GM23338 (cell line): ENCODE data around the gene ZCCHC17. TPM values are rescaled to one million over a fixed set of nuclear protein-coding genes. Genes with fewer than 3 reads are reported as not detected.

Experiments
- ATAC-seq: fragments of 200-7000 bp; cut with Tn5 transposase; 3 replicates; pipeline ENCODE4 v1.9.1; 2020
- DNase-seq: peaks from one replicate; pipeline ENCODE4 v3.0.0-alpha.2; 2015; ENCODE audit warnings: low spot score
- H2AFZ ChIP-seq: fragments of 200-600 bp; sonication (generic); 2 replicates; pipeline ENCODE4 v1.8.0; 2016; ENCODE audit warnings: antibody characterized with exemption, mild to moderate bottlenecking, moderate library complexity
- H3F3A ChIP-seq: fragments of 200-600 bp; sonication (generic); replicated peaks from 2 replicates; pipeline ENCODE4 v1.8.0; 2017; ENCODE audit warnings: antibody characterized with exemption, mixed run types, low read depth
- H3K27ac ChIP-seq: fragments of 200-600 bp; sonication (generic); 2 replicates; pipeline ENCODE4 v1.6.1; 2016; ENCODE audit warnings: low read depth
- H3K27me3 ChIP-seq: fragments of 200-600 bp; sonication (generic); 2 replicates; pipeline ENCODE4 v1.8.0; 2016; ENCODE audit warnings: mild to moderate bottlenecking, mixed run types, moderate library complexity; ENCODE audit not compliant: insufficient read depth
- H3K36me3 ChIP-seq: fragments of 200-600 bp; sonication (generic); 2 replicates; pipeline ENCODE4 v1.8.0; 2016; ENCODE audit warnings: mild to moderate bottlenecking; ENCODE audit not compliant: insufficient read depth
- H3K4me1 ChIP-seq: fragments of 200-600 bp; sonication (generic); 2 replicates; pipeline ENCODE4 v1.8.0; 2016; ENCODE audit warnings: mild to moderate bottlenecking, moderate library complexity; ENCODE audit not compliant: insufficient read depth
- H3K4me2 ChIP-seq: fragments of 200-600 bp; sonication (generic); 2 replicates; pipeline ENCODE4 v1.7.1; 2017; ENCODE audit warnings: mixed run types
- H3K4me3 ChIP-seq: fragments of 200-600 bp; sonication (generic); 2 replicates; pipeline ENCODE4 v1.6.1; 2016; ENCODE audit warnings: mixed run types
- H3K79me2 ChIP-seq: fragments of 200-600 bp; sonication (generic); replicated peaks from 2 replicates; pipeline ENCODE4 v1.8.0; 2017; ENCODE audit warnings: mild to moderate bottlenecking; ENCODE audit not compliant: insufficient read depth
- H3K9me2 ChIP-seq: fragments of 200-600 bp; sonication (generic); 2 replicates; pipeline ENCODE4 v1.8.0; 2017; ENCODE audit not compliant: insufficient read depth
- H4K20me1 ChIP-seq: fragments of 200-600 bp; sonication (generic); replicated peaks from 2 replicates; pipeline ENCODE4 v1.8.0; 2017; ENCODE audit warnings: mild to moderate bottlenecking; ENCODE audit not compliant: insufficient read depth
- H3K27ac Mint-ChIP-seq: 2 replicates; pipeline ENCODE4 v1.8.0; 2020; ENCODE audit warnings: inconsistent platforms, mild to moderate bottlenecking, moderate library complexity, mixed read lengths
- H3K27me3 Mint-ChIP-seq: 3 replicates; pipeline ENCODE4 v1.8.0; 2022; ENCODE audit warnings: low read depth, mild to moderate bottlenecking, moderate library complexity, mixed read lengths, inconsistent platforms; ENCODE audit not compliant: insufficient read depth, poor library complexity
- H3K36me3 Mint-ChIP-seq: 3 replicates; pipeline ENCODE4 v1.8.0; 2021; ENCODE audit warnings: low read depth, mild to moderate bottlenecking, inconsistent platforms, moderate library complexity, mixed read lengths
- H3K4me1 Mint-ChIP-seq: 3 replicates; pipeline ENCODE4 v1.8.0; 2020; ENCODE audit warnings: mild to moderate bottlenecking, inconsistent platforms, mixed read lengths
- H3K4me3 Mint-ChIP-seq: 3 replicates; pipeline ENCODE4 v1.8.0; 2021; ENCODE audit warnings: moderate library complexity, mild to moderate bottlenecking, inconsistent platforms, mixed read lengths
- H3K9me3 Mint-ChIP-seq: 3 replicates; pipeline ENCODE4 v1.8.0; 2020; ENCODE audit warnings: moderate library complexity, mild to moderate bottlenecking, inconsistent platforms, mixed read lengths
- CREB1 ChIP-seq: fragments of 250-450 bp; sonication (Bioruptor Pico); IDR thresholded peaks from 2 replicates; pipeline ENCODE4 v1.5.0; 2020; ENCODE audit warnings: low read depth, mild to moderate bottlenecking, moderate library complexity
- EZH2 ChIP-seq: fragments of 200-600 bp; sonication (generic); IDR thresholded peaks from one replicate; pipeline ENCODE4 v1.8.0; 2017; ENCODE audit warnings: antibody characterized with exemption, mild to moderate bottlenecking, low read depth; ENCODE audit not compliant: unreplicated experiment
- EZH2phosphoT487 ChIP-seq: fragments of 200-600 bp; sonication (generic); IDR thresholded peaks from one replicate; pipeline ENCODE4 v1.8.1; 2018; ENCODE audit warnings: antibody characterized with exemption; ENCODE audit not compliant: unreplicated experiment
- JUNB ChIP-seq: IDR thresholded peaks from one replicate; pipeline ENCODE4 v1.6.1; 2016; ENCODE audit warnings: antibody characterized with exemption; ENCODE audit not compliant: unreplicated experiment
- NANOG ChIP-seq: IDR thresholded peaks from 2 replicates; pipeline ENCODE4 v1.6.1; 2016; ENCODE audit warnings: antibody characterized with exemption, borderline replicate concordance
- POLR2AphosphoS5 ChIP-seq: IDR thresholded peaks from 2 replicates; pipeline ENCODE4 v1.6.1; 2016; ENCODE audit warnings: antibody characterized with exemption, low read depth
- STAT1 ChIP-seq: IDR thresholded peaks from one replicate; pipeline ENCODE4 v1.6.1; 2016; ENCODE audit warnings: antibody characterized with exemption; ENCODE audit not compliant: unreplicated experiment
- ZNF114 ChIP-seq: fragments of 250-450 bp; sonication (Bioruptor Pico); IDR thresholded peaks from 2 replicates; pipeline ENCODE4 v1.5.0; 2020; ENCODE audit warnings: mild to moderate bottlenecking, moderate library complexity
- ZNF331 ChIP-seq: fragments of 250-450 bp; sonication (Bioruptor Pico); IDR thresholded peaks from 2 replicates; pipeline ENCODE4 v1.5.0; 2020; ENCODE audit warnings: low read depth, mild to moderate bottlenecking, moderate library complexity
- polyA plus RNA-seq: library from polyadenylated mRNA; unstranded; fragments of >200 nt; fragmentation: Nextera tagmentation; extraction: Ambion mirVana; gene quantifications from 2 replicates; pipeline ENCODE4 v1.2.1, GENCODE V29; 2016
- total RNA-seq: library from RNA; depleted of rRNA; stranded (reverse); fragments of >200 nt; shearing (Covaris generic); gene quantifications from 2 replicates; pipeline ENCODE4 v1.2.3, GENCODE V29; 2014
- TF ChIP-seq, protein P1 (sequence below), 2 experiments: fragments of 200-600 bp in 1 of 2; sonication (generic) in 1 of 2; conservative IDR thresholded peaks; 2 replicates each; pipeline versions ENCODE4 v1.5.1 to v1.6.1; 2016 to 2017; ENCODE audit warnings: antibody characterized with exemption in 2 of 2, low read depth in 2 of 2, mild to moderate bottlenecking in 2 of 2, moderate library complexity in 1 of 2
- TF ChIP-seq, protein P2 (sequence below): IDR thresholded peaks from one replicate; pipeline ENCODE4 v1.6.1; 2018; ENCODE audit warnings: antibody characterized with exemption; ENCODE audit not compliant: unreplicated experiment
- TF ChIP-seq, protein P3 (sequence below): fragments of 250-450 bp; sonication (Bioruptor Pico); IDR thresholded peaks from 2 replicates; pipeline ENCODE4 v1.5.0; 2020; ENCODE audit warnings: mild to moderate bottlenecking, moderate library complexity
- TF ChIP-seq, protein P4 (sequence below): IDR thresholded peaks from 2 replicates; pipeline ENCODE4 v1.6.1; 2016; ENCODE audit warnings: antibody characterized with exemption

The ZCCHC17 gene
- total and polyA plus RNA-seq, 2 experiments from 2014 or later, result 40.1 to 134 TPM

DNA sequence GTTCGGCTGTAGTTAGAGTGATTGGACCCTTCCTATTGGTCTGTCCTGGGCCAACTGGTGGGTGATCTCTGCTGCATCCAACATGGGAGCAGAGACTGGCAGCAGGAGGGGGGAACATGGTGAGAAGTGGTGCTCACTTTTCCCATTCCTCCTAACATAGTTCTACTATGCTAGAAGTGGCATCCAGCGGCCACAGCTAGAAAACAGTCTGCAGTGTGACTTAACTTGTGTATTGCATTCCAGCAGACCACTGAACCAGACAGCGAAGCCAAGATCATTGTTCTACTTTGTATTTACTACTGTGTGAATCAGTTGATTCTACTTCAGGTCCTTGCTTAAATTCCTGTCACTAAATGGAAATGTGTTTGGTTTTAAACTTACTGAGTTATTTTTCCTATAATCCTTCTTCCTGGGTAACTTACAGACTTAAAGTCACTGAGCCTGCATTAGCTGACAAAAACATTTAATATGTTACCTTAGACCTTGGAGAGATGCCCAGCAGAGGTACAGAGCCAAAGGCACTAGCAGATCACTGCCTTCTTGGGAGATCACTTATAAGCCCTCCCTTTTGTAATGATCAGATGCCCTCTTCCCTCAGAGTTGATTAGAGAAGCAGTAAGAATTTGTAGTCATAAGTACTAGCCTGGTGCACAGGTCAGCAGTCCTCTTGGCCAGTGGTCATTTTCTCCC is 67.9 kb downstream of the ZCCHC17 start:
- Histone ChIP-seq H3K36me3 (0 out of 2 replicates have a peak, but pooled peaks cover 5% of the 10 kb centered on the region), H3K79me2 (no peaks in the 10 kb centered on the region), H3K4me1 (peaks cover 15% of the 10 kb centered on the region), H4K20me1 (peaks cover 5% of the 10 kb centered on the region), H3K4me3 (no peak overlapping the region), H3K27ac (0 out of 2 replicates have a peak overlapping the region, but pooled peaks have one; percentile 19), H3K9me2 (no peaks in the 10 kb centered on the region), H3K4me2 (no peak overlapping the region), H2AFZ (no peak overlapping the region), H3F3A (no peaks in the 10 kb centered on the region), H3K27me3 (no peaks in the 10 kb centered on the region)
- DNase-seq, result no peak
- Mint-ChIP-seq H3K9me3 (no peaks in the 10 kb centered on the region), H3K36me3 (peaks cover 34% of the 10 kb centered on the region), H3K4me1 (peaks cover 27% of the 10 kb centered on the region), H3K4me3 (no peak overlapping the region), H3K27ac (no peak overlapping the region), H3K27me3 (peaks cover 10% of the 10 kb centered on the region)
- TF ChIP-seq STAT1 (no peak), CREB1 (CRISPR knock-in tag) (no peak), POLR2AphosphoS5 (no peak), JUNB (no peak), EZH2phosphoT487 (no peak), ZNF331 (CRISPR knock-in tag) (no peak), NANOG (no peak), ZNF114 (CRISPR knock-in tag) (no peak), EZH2 (no peak)
- TF ChIP-seq, protein P1, sequence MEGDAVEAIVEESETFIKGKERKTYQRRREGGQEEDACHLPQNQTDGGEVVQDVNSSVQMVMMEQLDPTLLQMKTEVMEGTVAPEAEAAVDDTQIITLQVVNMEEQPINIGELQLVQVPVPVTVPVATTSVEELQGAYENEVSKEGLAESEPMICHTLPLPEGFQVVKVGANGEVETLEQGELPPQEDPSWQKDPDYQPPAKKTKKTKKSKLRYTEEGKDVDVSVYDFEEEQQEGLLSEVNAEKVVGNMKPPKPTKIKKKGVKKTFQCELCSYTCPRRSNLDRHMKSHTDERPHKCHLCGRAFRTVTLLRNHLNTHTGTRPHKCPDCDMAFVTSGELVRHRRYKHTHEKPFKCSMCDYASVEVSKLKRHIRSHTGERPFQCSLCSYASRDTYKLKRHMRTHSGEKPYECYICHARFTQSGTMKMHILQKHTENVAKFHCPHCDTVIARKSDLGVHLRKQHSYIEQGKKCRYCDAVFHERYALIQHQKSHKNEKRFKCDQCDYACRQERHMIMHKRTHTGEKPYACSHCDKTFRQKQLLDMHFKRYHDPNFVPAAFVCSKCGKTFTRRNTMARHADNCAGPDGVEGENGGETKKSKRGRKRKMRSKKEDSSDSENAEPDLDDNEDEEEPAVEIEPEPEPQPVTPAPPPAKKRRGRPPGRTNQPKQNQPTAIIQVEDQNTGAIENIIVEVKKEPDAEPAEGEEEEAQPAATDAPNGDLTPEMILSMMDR (conservative IDR thresholded peaks at IDR 0.05; ENCODE audit: low read depth in 2 of 2), result no peak
- TF ChIP-seq, protein P2, sequence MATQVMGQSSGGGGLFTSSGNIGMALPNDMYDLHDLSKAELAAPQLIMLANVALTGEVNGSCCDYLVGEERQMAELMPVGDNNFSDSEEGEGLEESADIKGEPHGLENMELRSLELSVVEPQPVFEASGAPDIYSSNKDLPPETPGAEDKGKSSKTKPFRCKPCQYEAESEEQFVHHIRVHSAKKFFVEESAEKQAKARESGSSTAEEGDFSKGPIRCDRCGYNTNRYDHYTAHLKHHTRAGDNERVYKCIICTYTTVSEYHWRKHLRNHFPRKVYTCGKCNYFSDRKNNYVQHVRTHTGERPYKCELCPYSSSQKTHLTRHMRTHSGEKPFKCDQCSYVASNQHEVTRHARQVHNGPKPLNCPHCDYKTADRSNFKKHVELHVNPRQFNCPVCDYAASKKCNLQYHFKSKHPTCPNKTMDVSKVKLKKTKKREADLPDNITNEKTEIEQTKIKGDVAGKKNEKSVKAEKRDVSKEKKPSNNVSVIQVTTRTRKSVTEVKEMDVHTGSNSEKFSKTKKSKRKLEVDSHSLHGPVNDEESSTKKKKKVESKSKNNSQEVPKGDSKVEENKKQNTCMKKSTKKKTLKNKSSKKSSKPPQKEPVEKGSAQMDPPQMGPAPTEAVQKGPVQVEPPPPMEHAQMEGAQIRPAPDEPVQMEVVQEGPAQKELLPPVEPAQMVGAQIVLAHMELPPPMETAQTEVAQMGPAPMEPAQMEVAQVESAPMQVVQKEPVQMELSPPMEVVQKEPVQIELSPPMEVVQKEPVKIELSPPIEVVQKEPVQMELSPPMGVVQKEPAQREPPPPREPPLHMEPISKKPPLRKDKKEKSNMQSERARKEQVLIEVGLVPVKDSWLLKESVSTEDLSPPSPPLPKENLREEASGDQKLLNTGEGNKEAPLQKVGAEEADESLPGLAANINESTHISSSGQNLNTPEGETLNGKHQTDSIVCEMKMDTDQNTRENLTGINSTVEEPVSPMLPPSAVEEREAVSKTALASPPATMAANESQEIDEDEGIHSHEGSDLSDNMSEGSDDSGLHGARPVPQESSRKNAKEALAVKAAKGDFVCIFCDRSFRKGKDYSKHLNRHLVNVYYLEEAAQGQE, result no peak
- TF ChIP-seq, protein P3, sequence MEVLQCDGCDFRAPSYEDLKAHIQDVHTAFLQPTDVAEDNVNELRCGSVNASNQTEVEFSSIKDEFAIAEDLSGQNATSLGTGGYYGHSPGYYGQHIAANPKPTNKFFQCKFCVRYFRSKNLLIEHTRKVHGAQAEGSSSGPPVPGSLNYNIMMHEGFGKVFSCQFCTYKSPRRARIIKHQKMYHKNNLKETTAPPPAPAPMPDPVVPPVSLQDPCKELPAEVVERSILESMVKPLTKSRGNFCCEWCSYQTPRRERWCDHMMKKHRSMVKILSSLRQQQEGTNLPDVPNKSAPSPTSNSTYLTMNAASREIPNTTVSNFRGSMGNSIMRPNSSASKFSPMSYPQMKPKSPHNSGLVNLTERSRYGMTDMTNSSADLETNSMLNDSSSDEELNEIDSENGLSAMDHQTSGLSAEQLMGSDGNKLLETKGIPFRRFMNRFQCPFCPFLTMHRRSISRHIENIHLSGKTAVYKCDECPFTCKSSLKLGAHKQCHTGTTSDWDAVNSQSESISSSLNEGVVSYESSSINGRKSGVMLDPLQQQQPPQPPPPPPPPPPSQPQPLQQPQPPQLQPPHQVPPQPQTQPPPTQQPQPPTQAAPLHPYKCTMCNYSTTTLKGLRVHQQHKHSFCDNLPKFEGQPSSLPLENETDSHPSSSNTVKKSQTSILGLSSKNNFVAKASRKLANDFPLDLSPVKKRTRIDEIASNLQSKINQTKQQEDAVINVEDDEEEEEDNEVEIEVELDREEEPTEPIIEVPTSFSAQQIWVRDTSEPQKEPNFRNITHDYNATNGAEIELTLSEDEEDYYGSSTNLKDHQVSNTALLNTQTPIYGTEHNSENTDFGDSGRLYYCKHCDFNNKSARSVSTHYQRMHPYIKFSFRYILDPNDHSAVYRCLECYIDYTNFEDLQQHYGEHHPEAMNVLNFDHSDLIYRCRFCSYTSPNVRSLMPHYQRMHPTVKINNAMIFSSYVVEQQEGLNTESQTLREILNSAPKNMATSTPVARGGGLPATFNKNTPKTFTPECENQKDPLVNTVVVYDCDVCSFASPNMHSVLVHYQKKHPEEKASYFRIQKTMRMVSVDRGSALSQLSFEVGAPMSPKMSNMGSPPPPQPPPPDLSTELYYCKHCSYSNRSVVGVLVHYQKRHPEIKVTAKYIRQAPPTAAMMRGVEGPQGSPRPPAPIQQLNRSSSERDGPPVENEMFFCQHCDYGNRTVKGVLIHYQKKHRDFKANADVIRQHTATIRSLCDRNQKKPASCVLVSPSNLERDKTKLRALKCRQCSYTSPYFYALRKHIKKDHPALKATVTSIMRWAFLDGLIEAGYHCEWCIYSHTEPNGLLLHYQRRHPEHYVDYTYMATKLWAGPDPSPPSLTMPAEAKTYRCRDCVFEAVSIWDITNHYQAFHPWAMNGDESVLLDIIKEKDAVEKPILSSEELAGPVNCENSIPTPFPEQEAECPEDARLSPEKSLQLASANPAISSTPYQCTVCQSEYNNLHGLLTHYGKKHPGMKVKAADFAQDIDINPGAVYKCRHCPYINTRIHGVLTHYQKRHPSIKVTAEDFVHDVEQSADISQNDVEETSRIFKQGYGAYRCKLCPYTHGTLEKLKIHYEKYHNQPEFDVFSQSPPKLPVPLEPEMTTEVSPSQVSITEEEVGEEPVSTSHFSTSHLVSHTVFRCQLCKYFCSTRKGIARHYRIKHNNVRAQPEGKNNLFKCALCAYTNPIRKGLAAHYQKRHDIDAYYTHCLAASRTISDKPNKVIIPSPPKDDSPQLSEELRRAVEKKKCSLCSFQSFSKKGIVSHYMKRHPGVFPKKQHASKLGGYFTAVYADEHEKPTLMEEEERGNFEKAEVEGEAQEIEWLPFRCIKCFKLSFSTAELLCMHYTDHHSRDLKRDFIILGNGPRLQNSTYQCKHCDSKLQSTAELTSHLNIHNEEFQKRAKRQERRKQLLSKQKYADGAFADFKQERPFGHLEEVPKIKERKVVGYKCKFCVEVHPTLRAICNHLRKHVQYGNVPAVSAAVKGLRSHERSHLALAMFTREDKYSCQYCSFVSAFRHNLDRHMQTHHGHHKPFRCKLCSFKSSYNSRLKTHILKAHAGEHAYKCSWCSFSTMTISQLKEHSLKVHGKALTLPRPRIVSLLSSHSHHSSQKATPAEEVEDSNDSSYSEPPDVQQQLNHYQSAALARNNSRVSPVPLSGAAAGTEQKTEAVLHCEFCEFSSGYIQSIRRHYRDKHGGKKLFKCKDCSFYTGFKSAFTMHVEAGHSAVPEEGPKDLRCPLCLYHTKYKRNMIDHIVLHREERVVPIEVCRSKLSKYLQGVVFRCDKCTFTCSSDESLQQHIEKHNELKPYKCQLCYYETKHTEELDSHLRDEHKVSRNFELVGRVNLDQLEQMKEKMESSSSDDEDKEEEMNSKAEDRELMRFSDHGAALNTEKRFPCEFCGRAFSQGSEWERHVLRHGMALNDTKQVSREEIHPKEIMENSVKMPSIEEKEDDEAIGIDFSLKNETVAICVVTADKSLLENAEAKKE, result no peak
- TF ChIP-seq, protein P4, sequence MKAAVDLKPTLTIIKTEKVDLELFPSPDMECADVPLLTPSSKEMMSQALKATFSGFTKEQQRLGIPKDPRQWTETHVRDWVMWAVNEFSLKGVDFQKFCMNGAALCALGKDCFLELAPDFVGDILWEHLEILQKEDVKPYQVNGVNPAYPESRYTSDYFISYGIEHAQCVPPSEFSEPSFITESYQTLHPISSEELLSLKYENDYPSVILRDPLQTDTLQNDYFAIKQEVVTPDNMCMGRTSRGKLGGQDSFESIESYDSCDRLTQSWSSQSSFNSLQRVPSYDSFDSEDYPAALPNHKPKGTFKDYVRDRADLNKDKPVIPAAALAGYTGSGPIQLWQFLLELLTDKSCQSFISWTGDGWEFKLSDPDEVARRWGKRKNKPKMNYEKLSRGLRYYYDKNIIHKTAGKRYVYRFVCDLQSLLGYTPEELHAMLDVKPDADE, result no peak
- ATAC-seq, result no peak
